GM18870 (cell line): ENCODE data around the gene TMEM109.

Experiments used
- ATAC-seq: cut with Tn5 transposase; IDR thresholded peaks from one replicate; pipeline ENCODE4 v1.9.1; 2021; ENCODE audit warnings: moderate library complexity; ENCODE audit not compliant: unreplicated experiment

TMEM109 gene

DNA sequence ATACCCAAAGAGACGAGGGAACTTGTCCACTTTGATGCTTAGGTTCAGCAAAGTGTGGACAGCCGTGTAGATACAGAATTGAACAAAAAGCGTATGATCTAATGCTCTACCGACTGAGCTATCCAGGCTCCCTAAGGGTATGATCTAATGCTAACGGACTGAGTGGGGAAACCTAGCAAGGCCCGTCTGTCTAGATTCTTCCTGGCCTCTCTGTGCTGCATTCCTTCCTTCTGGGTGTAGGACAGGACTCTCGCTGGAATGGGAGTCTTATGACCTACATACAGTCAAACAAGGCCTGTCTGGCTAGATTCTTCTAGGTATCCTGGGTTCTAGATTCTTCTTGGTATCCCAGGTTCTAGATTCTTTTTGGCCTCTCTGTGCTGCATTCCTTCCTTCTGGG lies 46.4 kb downstream of the TMEM109 start:
- no peak for ATAC-seq

DNA sequence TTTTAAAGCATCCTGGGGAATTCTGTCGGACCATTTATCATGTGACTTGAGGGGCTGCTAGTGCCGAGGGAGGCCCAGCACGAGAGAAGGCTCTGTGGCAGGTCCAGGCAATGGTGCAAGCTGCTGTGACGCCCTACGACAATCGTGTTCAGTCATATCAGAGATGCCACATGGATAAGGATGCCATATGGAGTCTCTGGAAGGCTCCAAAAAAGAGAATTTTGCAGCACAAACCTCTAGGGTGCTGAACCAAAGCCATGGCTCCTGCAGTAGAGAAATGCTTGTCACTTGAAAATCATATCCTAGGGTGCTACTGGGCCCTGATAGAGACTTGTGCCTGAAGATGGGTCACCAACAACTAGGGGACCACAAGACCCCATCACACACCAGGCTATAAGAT lies 50.8 kb downstream of the TMEM109 start:
- ATAC-seq, result no peak

- ATAC-seq, result no peak
These were observed 52.9 kb downstream of the TMEM109 start for GRCh38 chr11:60966890-60967289.

GRCh38 chr11:60968223-60968622 lies 54.3 kb downstream of the TMEM109 start:
- no peak for ATAC-seq

DNA sequence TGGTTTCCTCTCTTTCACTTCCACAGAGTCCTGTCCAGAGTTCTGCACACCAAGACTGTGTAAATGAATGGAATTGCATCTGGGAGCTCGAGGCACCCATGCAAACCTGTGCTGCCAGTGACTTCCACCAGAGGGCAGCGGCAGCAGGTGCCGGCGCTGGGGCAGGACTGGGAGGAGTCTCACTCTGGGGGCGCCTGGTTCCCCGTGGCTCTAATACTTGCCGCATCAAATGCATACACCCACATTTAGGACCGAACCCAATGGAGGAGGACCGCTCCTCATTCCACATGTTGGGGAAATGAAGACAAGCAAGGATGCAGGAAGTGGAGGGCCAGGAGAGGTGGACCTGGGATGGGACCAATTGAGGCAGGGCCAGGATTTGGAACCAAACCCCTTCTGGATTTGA lies 56.4 kb downstream of the TMEM109 start:
- no peak for ATAC-seq

- no peak for ATAC-seq
These were observed 56.9 kb downstream of the TMEM109 start for GRCh38 chr11:60970890-60971289.

- no peak for ATAC-seq
These were observed 57.6 kb downstream of the TMEM109 start, which contains the start of gene CD6 for GRCh38 chr11:60971520-60971919. TSS of gene CD6 (plus strand) at chr11:60971680. CDS start at chr11:60971866, 186 bp downstream.

- no peak for ATAC-seq
These were observed 58.4 kb downstream of the TMEM109 start for GRCh38 chr11:60972182-60973030.
